Liver (tissue), 9 donors: ENCODE measurements around the gene TNS2. TPM values are rescaled to one million over a fixed set of nuclear protein-coding genes. Genes with fewer than 3 reads are reported as not detected.

Source experiments
- DNase-seq: peaks from one replicate; pipeline ENCODE4 v3.0.0-alpha.2; 2017; ENCODE audit warnings: low spot score
- H3K27ac ChIP-seq, 2 donors: one replicate each; pipeline ENCODE4 v1.7.0; 2013; ENCODE audit warnings: inconsistent platforms in 2 of 2, low read length in 2 of 2, control low read depth in 1 of 2, low read depth in 1 of 2, mild to moderate bottlenecking in 1 of 2
- H3K27me3 ChIP-seq, 4 donors: one replicate each; pipeline versions ENCODE4 v1.6.1 to v1.7.0; 2013; ENCODE audit warnings: low read length in 3 of 4, inconsistent platforms in 1 of 4, mild to moderate bottlenecking in 1 of 4, moderate library complexity in 1 of 4; ENCODE audit not compliant: control insufficient read depth in 4 of 4, insufficient read depth in 4 of 4
- H3K36me3 ChIP-seq, 4 donors: one replicate each; pipeline versions ENCODE4 v1.6.1 to v1.7.0; 2013; ENCODE audit warnings: low read length in 3 of 4, mild to moderate bottlenecking in 3 of 4, low read depth in 1 of 4, moderate library complexity in 1 of 4; ENCODE audit not compliant: control insufficient read depth in 4 of 4, insufficient read depth in 3 of 4
- H3K4me1 ChIP-seq, 4 donors: one replicate each; pipeline versions ENCODE4 v1.6.1 to v1.7.0; 2013; ENCODE audit warnings: low read length in 3 of 4, mild to moderate bottlenecking in 3 of 4, moderate library complexity in 1 of 4; ENCODE audit not compliant: control insufficient read depth in 4 of 4, insufficient read depth in 4 of 4
- H3K4me3 ChIP-seq, 3 donors: one replicate each; pipeline versions ENCODE4 v1.6.1 to v1.7.0; 2013; ENCODE audit warnings: low read length in 3 of 3, control low read depth in 1 of 3, low read depth in 1 of 3, mild to moderate bottlenecking in 1 of 3
- H3K9ac ChIP-seq, 2 donors: one replicate each; pipeline ENCODE4 v1.7.0; 2013; ENCODE audit warnings: low read length in 2 of 2, mild to moderate bottlenecking in 2 of 2, moderate library complexity in 2 of 2, control low read depth in 1 of 2, low read depth in 1 of 2
- H3K9me3 ChIP-seq, 4 donors: one replicate each; pipeline versions ENCODE4 v1.6.1 to v1.7.0; 2013; ENCODE audit warnings: low read length in 3 of 4; ENCODE audit not compliant: control insufficient read depth in 4 of 4
- ATF3 ChIP-seq: IDR thresholded peaks from 2 replicates; pipeline ENCODE4 v1.6.1; 2016; ENCODE audit warnings: antibody characterized with exemption
- CTCF ChIP-seq: fragments of 150-350 bp; IDR thresholded peaks from 2 replicates; pipeline ENCODE4 v1.5.1; 2017; ENCODE audit warnings: improper control_type of control experiment, low read depth, low read length; ENCODE audit not compliant: missing input control
- EGR1 ChIP-seq, 2 donors: IDR thresholded peaks; 2 replicates each; pipeline ENCODE4 v1.6.1; 2016 to 2018; ENCODE audit warnings: antibody characterized with exemption in 2 of 2, low read depth in 2 of 2
- FOXA1 ChIP-seq: IDR thresholded peaks from 2 replicates; pipeline ENCODE4 v1.6.1; 2016; ENCODE audit warnings: antibody characterized with exemption
- FOXA2 ChIP-seq: IDR thresholded peaks from 2 replicates; pipeline ENCODE4 v1.6.1; 2016; ENCODE audit warnings: antibody characterized with exemption
- GABPA ChIP-seq, 2 donors: IDR thresholded peaks in 1 of 2; conservative IDR thresholded peaks in 1 of 2; 2 replicates each; pipeline ENCODE4 v1.6.1; 2016; ENCODE audit warnings: antibody characterized with exemption in 2 of 2, mild to moderate bottlenecking in 1 of 2, moderate library complexity in 1 of 2
- HNF4A ChIP-seq, 2 donors: conservative IDR thresholded peaks; 2 replicates each; pipeline ENCODE4 v1.6.1; 2016; ENCODE audit warnings: antibody characterized with exemption in 2 of 2, mild to moderate bottlenecking in 2 of 2
- HNF4G ChIP-seq: IDR thresholded peaks from 2 replicates; pipeline ENCODE4 v1.6.1; 2016; ENCODE audit warnings: antibody characterized with exemption
- JUND ChIP-seq, 2 donors: IDR thresholded peaks; 2 replicates each; pipeline ENCODE4 v1.6.1; 2016; ENCODE audit warnings: antibody characterized with exemption in 2 of 2
- MAX ChIP-seq: IDR thresholded peaks from 2 replicates; pipeline ENCODE4 v1.6.1; 2016; ENCODE audit warnings: antibody characterized with exemption
- NR2F2 ChIP-seq: IDR thresholded peaks from 2 replicates; pipeline ENCODE4 v1.6.1; 2016; ENCODE audit warnings: antibody characterized with exemption
- RAD21 ChIP-seq, 2 donors: IDR thresholded peaks; 2 replicates each; pipeline ENCODE4 v1.6.1; 2016; ENCODE audit warnings: antibody characterized with exemption in 2 of 2, mild to moderate bottlenecking in 2 of 2
- REST ChIP-seq: IDR thresholded peaks from 2 replicates; pipeline ENCODE4 v1.6.1; 2016; ENCODE audit warnings: antibody characterized with exemption, mild to moderate bottlenecking
- RXRA ChIP-seq, 2 donors: IDR thresholded peaks; 2 replicates each; pipeline ENCODE4 v1.6.1; 2017 to 2018; ENCODE audit warnings: antibody characterized with exemption in 2 of 2, mild to moderate bottlenecking in 1 of 2
- SP1 ChIP-seq: IDR thresholded peaks from 2 replicates; pipeline ENCODE4 v1.6.1; 2018; ENCODE audit warnings: antibody characterized with exemption, mild to moderate bottlenecking
- TAF1 ChIP-seq: conservative IDR thresholded peaks from 2 replicates; pipeline ENCODE4 v1.6.1; 2016; ENCODE audit warnings: antibody characterized with exemption, mild to moderate bottlenecking
- YY1 ChIP-seq: IDR thresholded peaks from 2 replicates; pipeline ENCODE4 v1.6.1; 2016; ENCODE audit warnings: antibody characterized with exemption, mild to moderate bottlenecking
- ZBTB33 ChIP-seq: IDR thresholded peaks from 2 replicates; pipeline ENCODE4 v1.6.1; 2016; ENCODE audit warnings: antibody characterized with exemption
- WGBS: extraction: QIAGEN DNeasy Blood & Tissue Kit; methylation state at CpG from one replicate; pipeline ENCODE4 v1.1.7; 2013; 5-methylcytosine and 5-hydroxymethylcytosine counted together
- polyA plus RNA-seq, 2 donors: library from polyadenylated mRNA; stranded (reverse) in 1 of 2; unstranded in 1 of 2; fragments of 200-250 nt in 1 of 2; fragments of >200 nt in 1 of 2; fragmentation: Nextera tagmentation in 1 of 2; extraction: Ambion mirVana in 1 of 2; gene quantifications; one replicate each; pipeline versions ENCODE4 v1.2.1 to v1.2.3, GENCODE V29; 2013 to 2015
- total RNA-seq, 2 donors: library from RNA; depleted of rRNA; stranded (reverse); fragments of >200 nt; gene quantifications; one replicate each; pipeline ENCODE4 v1.2.3, GENCODE V29; 2014
- donor health status: healthy.
- donor health status: healthy.
- donor health status: healthy.
- donor health status: healthy.
- donor health status: healthy.

TNS2 gene
- total and polyA plus RNA-seq, 4 donors: 11.7 to 94.0 (median 46.0) TPM

- H3K27ac ChIP-seq: no peak overlapping the region
- H3K36me3 ChIP-seq: peaks cover 7 to 39% (median 31%) of the 10 kb centered on the region in 4 donors
- peaks cover 21 to 63% (median 40%) of the 10 kb centered on the region in 4 donors for H3K4me1 ChIP-seq
- H3K27me3 ChIP-seq: no peaks in the 10 kb centered on the region
- no peak for DNase-seq
- TF ChIP-seq NR2F2: no peak
- TF ChIP-seq SP1: no peak
- no peak for TF ChIP-seq HNF4A (conservative IDR thresholded peaks at IDR 0.05)
- TF ChIP-seq TAF1: no peak
- TF ChIP-seq YY1: no peak
- TF ChIP-seq FOXA1: no peak
- TF ChIP-seq REST: no peak
- no peak for TF ChIP-seq RAD21 (IDR thresholded peaks at IDR 0.05)
- no peak for TF ChIP-seq MAX
- no peak for TF ChIP-seq GABPA (IDR thresholded peaks at IDR 0.05 in 1 of 2, conservative IDR thresholded peaks at IDR 0.05 in 1 of 2)
- TF ChIP-seq JUND (IDR thresholded peaks at IDR 0.05): no peak
- TF ChIP-seq FOXA2: no peak
- TF ChIP-seq EGR1 (IDR thresholded peaks at IDR 0.05; ENCODE audit: low read depth in 2 of 2): no peak
- no peak for TF ChIP-seq RXRA (IDR thresholded peaks at IDR 0.05)
- no peak for TF ChIP-seq ATF3
- no peak for TF ChIP-seq CTCF
- no peak for TF ChIP-seq ZBTB33
- no peak for TF ChIP-seq HNF4G
- H3K9ac ChIP-seq: no peak overlapping the region
- WGBS: 91% methylated on average over 13 of the region's 13 CpGs
- no peaks in the 10 kb centered on the region for H3K9me3 ChIP-seq
- no peak overlapping the region for H3K4me3 ChIP-seq
These were observed 8.1 kb downstream of the TNS2 start for GRCh38 chr12:53057816-53058500.
